NCI-H2227 (cell line): ENCODE results near the gene CDC14A.
"Not testable (repeated sequence)": the region's sequence is repeated elsewhere in the genome, so short reads cannot be mapped to it uniquely, and the experiment has no call there.

Experiments used
- DNase-seq: peaks from one replicate; lab custom pipeline; 2025; ENCODE audit not compliant: unreplicated experiment; lab: John Stamatoyannopoulos, UW

Gene CDC14A

GRCh38 chr1:100352267-100353070, at the start of gene CDC14A:
CDC14A (plus strand) TSS chr1:100352506; CDS start chr1:100352955, 449 bp downstream.
- peak; percentile 95 for DNase-seq

GRCh38 chr1:100302739-100303138, 49.6 kb upstream of the CDC14A start:
- DNase-seq: no peak

- no peak for DNase-seq
Measured at GRCh38 chr1:100304227-100304626, 48.1 kb upstream of the CDC14A start.

GRCh38 chr1:100304921-100305320, 47.4 kb upstream of the CDC14A start:
- DNase-seq: no peak

DNA sequence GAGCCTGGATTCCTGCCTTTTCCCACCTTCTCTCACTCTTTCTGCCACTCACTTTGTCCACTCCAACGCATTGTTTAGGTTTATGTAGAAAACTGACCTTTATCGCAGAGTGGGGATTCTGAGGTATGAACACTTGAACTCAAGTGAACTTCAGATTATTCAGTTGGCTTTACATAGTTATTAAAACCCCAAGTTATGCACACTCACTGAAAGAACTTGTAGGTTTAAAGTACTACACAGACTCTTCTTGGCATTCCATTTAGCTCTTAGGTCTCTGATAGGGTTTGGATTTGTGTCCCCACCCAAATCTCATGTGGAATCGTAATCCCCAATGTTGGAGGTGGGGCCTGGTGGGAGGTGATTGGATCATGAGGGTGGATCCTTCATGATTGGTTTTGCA, 46.4 kb upstream of the CDC14A start:
- no peak for DNase-seq

DNA sequence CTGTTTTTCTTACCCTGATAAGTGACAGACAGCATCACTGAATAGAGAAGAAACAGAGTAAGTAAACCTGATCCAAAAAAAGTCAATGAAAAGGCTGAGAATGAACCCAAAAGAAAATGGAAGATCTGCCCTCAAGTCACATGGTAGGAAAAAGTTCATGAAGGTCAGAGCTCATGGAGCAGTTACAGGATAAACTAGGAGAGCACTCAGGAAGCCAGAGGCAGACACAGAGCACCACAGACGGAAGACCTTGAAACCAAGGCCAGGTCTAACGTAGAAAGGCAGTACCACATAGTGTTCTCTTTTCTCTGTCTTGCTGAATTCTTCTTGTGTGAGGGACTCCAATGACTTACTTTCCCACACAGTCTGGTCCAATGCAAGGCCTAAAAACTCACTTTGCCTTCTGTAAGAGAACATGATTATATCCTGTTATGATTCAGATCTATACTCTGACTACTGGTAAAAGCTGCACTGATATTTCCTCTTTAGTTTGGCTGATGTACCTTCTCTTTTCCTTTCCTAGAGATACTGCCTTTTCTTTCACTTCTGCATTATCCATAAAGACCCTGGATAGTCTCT, 45.5 kb upstream of the CDC14A start:
- no peak for DNase-seq

DNA sequence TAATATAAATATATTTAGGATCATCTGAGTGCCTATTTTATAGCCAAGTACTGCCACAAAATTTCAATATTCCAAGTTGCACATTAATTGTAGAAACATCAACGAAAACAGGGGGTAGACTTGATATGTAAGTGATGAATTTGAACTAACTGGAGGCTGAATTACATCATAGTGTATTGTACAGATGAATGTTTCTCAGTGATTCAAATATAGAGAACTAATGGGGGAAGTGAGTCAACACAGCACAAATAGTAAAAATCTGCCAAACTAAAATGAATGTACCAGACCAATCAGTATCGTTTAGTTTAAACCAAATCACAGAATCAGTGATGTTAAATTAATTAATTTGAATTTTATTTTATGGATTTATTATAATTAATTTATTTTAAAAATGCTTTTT, 43.5 kb upstream of the CDC14A start:
- no peak for DNase-seq

GRCh38 chr1:100309863-100310262, 42.4 kb upstream of the CDC14A start:
- no peak for DNase-seq

DNA sequence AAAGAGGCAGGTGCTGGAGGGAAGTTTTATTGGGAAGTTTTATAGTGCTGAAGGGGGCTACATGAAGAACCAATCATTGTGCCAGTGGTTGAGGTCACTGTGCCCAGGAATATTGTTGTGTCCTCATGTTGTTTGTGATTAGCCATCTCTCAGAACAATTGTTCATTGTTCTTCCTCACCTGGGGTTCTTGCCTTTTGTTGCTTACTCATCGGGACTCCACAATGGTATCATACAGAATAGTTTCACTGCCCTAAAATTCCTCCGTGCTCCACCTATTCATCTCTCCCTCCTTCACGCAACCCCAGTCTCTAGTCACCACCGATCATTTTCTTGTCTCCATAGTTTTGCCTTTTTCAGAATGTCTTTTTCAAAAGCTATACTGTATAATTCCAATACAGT, 38.9 kb upstream of the CDC14A start:
- no peak for DNase-seq

- no peak for DNase-seq
Measured at GRCh38 chr1:100316622-100317021, 35.7 kb upstream of the CDC14A start.

DNA sequence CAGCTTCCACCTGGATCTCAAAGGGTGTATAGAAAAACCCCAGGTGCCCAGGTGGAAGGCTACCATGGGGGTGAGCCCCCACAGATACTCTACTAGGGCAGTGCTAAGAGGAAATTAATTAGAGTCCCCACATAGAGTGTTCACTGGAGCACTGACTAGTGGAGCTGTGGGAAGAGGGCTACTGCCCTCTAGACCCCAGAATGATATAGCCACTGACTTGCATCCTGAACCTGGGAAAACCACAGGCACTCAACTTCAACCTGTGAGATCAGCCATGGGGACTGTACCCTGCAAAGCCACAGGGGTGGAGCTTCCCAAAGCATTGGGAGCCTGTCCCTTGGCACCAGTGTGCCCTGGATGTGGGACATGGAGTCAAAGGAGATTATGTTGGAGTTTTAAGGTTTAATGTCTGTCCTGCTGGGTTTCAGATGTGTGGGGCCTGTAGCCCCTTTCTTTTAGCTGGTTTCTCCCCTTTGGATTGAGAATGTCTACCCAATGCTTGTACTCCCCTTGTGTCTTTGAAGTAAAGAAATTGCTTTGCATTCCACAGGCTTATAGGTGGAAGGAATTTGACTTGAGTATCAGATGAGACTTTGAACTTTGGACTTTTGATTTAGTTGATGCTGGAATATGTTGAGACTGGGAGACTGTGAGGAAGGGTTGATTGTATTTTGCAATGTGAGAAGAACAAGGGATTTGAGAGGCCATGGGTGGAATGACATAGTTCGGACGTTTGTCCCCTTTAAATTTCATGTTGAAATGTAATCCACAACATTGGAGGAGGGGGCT, 31.8 kb upstream of the CDC14A start:
- no peak for DNase-seq

DNA sequence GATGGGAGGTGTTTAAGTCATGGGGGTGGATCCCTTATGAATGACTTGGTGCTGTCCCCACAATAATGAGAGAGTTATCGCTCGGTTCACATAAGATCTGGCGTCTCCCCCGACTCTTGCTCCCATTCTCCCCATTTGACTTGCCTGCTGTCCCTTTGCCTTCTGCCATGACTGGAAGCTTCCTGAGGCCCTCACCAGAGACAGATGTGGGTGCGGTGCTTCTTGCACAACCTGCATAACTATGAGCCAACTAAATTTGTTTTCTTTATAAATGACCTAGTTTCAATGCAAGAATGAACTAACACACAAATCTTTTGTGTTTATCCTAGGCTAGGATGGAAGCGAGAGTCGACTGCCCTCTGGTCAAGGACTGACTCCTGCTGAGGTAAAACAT, 31.2 kb upstream of the CDC14A start:
- DNase-seq: no peak

DNA sequence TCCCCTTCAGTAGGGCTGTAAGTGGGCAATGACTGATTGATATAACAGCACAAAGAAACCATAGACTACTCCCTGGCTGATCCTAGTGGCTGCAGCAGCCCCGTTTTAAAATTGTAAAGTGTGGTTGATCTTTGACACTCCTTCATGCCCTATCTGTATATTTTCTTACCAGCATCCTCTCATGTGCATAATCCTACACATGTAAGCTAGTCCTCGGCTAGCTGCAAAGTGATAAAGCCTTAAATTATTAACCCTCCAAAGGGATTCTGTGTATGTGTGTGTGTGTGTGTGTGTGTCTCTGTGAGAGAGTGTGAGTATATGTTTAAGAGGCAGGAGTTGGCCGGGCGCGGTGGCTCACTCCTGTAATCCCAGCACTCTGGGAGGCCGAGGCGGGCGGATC, 30.8 kb upstream of the CDC14A start:
- DNase-seq: no peak

DNA sequence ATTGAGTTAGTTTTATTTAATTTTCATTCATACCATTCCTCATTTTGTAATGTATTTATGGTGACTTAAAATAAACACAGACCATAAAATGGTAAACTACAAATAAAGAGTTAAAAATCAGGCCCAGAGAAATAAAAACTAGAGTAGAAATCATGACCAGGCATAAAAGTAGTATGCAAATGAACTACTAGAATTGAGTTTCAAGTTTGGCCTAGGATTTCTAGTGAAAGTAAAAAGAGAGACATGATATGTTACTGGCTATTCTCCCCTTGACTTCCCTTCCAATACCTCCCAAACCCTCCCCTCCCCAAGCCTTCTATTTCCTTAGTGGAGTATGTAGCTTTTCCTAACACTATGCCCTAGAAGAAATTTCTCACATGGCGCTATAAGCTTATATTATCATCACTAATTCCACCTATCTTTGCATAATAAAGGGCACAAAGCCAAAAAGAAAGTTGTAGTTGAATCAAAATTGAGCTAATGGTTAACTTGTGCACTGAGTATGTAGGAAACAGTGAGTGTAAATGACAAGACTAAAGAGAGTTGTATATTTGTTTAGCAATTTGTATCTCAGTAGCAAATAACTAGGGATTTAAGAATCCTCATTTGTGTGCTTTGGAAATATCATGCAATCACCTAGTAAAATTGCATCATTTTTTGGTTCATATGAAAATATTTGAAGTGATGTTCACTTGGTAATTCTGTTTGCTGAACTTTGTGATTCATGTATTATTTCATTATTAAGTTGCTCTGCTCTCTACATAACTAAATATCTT, 29.7 kb upstream of the CDC14A start:
- DNase-seq: no peak

- no peak for DNase-seq
Measured at GRCh38 chr1:100323419-100324106, 28.7 kb upstream of the CDC14A start.

DNA sequence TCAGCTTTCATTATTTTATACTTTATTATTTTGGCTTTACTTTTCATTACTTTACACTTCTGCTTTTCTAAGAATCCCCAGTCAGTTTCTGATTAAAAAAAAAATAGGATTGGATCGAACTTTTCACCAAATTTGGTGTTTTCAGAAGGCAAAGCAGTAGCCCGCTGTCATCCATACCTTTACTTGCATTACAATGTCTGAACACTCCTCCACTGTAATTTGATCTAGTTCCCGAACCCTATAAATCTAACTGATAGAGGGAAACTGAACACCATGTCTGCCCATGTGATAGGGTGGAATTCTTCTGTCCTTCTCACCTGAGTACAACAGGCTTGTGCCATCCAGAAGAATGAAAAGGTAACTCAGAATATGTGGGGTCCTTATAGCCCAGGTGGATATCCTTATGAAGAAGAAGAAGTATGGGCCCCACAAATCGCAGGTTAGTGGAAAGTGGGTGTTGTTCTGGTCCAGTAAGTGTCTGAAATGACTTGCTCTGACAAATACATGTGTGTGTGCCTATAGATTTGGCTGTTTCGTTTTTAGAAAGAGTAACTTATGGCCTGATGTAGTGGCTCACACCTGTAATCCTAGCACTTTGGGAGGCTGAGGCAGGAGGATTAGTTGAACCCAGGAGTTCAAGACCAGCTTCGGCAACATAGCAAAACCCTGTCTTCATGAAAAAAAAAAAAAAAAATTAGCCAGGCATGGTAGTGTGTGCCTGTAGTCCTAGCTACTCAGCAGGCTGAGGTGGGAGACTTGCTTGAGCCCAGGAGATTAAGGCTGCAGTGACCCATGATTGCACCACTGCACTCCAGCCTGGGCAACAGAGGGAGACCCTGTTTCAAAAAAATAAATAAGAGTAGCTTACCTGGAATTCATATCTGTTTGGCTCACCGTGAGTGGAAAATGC, 26.6 kb upstream of the CDC14A start:
- no peak for DNase-seq

GRCh38 chr1:100326325-100326670, 26.0 kb upstream of the CDC14A start:
- DNase-seq: not testable (repeated sequence)

DNA sequence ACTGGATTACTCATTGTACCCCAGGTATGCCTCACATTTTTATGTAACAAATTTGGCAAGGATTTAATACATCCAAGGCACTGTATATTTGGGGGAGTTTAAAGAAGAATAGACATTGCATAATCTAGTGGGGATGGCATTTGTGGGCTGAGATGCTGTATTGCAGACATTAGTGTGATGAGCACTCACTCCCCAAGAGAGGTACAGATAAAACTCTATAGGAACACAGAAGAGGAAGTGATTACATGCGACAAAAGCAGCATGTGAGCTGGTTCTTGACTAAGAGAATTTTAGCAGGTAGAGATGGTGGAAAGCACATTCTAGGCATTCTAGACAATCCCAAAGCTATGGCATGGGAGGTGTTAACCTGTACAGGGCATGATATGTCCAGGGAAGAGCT, 24.2 kb upstream of the CDC14A start:
- no peak for DNase-seq

GRCh38 chr1:100331146-100331545, 21.2 kb upstream of the CDC14A start:
- not testable (repeated sequence) for DNase-seq

DNA sequence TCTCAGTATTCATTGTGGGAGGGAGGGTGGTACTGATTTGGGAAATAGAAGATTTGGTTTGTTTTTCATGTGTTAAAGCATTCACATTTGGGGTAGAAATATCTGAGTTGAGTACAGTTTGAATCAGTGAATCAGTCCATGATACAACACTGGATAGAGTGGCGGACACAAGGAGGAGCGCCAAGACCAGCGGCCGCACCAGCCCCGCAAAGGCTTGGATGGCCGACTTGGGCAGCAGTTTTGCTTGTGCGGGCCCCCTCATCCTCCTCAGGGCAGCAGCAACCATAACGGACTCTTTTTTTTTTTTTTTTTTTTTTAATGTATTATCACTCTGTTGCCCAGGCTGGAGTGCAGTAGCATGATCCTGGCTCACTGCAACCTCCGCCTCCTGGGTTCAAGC, 20.0 kb upstream of the CDC14A start:
- no peak for DNase-seq
